ENCODE data around the gene RFTN1. TPM values are rescaled to one million over a fixed set of nuclear protein-coding genes. Genes with fewer than 3 reads are reported as not detected.

Gene RFTN1
- total and polyA plus RNA-seq, 2 of the 8 experiments (the other 6 are each of a cell fraction or from before 2014, with no cell fraction given) = 4.6 to 6.7 TPM

GRCh38 chr3:16427103-16427965, 86.2 kb downstream of the RFTN1 start:
- Histone ChIP-seq H3K56ac (replicated peaks; ENCODE audit: insufficient read length, low read depth, low read length) (no peak overlapping the region), H2AFZ (ENCODE audit: low read length) (no peak overlapping the region), H3K27ac (ENCODE audit: low read depth, low read length) (no peak overlapping the region), H3K9ac (replicated peaks in 1 of 4; ENCODE audit: extremely low read depth in 1 of 4, low read depth in 3 of 4, low read length in 3 of 4) (no peak overlapping the region), H4K20me1 (replicated peaks in 1 of 2; ENCODE audit: control insufficient read depth in 1 of 2, insufficient read depth in 2 of 2, low read length in 2 of 2) (no peaks in the 10 kb centered on the region), H3K4me3 (ENCODE audit: extremely low read depth in 1 of 4, insufficient read depth in 2 of 4, low read depth in 3 of 4, low read length in 4 of 4) (no peak overlapping the region), H3K9me3 (ENCODE audit: insufficient read depth in 2 of 2, low read depth in 1 of 2, low read length in 1 of 2) (no peaks in the 10 kb centered on the region), H3K4me2 (ENCODE audit: insufficient read depth in 1 of 2, low read depth in 2 of 2, low read length in 2 of 2) (no peak overlapping the region), H2BK5ac (ENCODE audit: low read depth, low read length) (no peak overlapping the region), H4K5ac (ENCODE audit: insufficient read length, low read depth, low read length) (no peak overlapping the region), H3K23me2 (ENCODE audit: low read depth, low read length) (no peaks in the 10 kb centered on the region), H2BK12ac (ENCODE audit: low read depth, low read length) (no peak overlapping the region), H2AK5ac (ENCODE audit: low read depth, low read length) (no peak overlapping the region), H3K18ac (ENCODE audit: extremely low read depth, low read length) (no peak overlapping the region), H3K4me1 (replicated peaks in 1 of 4; ENCODE audit: control insufficient read depth in 3 of 4, insufficient read depth in 4 of 4, low read length in 3 of 4) (peaks cover 0 to 2% (median 0%) of the 10 kb centered on the region in 4 experiments; a peak in 1 of 7 replicates), H2BK20ac (ENCODE audit: low read length) (no peak overlapping the region), H4K8ac (ENCODE audit: extremely low read depth, insufficient read depth, low read length) (no peak overlapping the region; the same call in 1 of the 2 replicates), H3K4ac (replicated peaks; ENCODE audit: insufficient read length, low read depth, low read length) (no peak overlapping the region), H4K91ac (replicated peaks; ENCODE audit: insufficient read length, low read length) (no peak overlapping the region), H2BK15ac (ENCODE audit: low read length) (no peak overlapping the region), H3K79me2 (ENCODE audit: control insufficient read depth in 1 of 2, insufficient read depth in 2 of 2, low read length in 2 of 2) (no peaks in the 10 kb centered on the region), H3K79me1 (ENCODE audit: low read depth, low read length) (no peaks in the 10 kb centered on the region), H3K36me3 (ENCODE audit: control insufficient read depth in 2 of 4, insufficient read depth in 4 of 4, low read length in 3 of 4) (no peaks in the 10 kb centered on the region), H2BK120ac (replicated peaks; ENCODE audit: low read depth, low read length) (no peak overlapping the region), H3K23ac (ENCODE audit: insufficient read length) (no peak overlapping the region), H3K27me3 (replicated peaks in 1 of 4; ENCODE audit: control insufficient read depth in 3 of 4, extremely low read depth in 1 of 4, insufficient read depth in 3 of 4, low read length in 3 of 4) (no peaks in the 10 kb centered on the region), H3K14ac (ENCODE audit: insufficient read length) (no peak overlapping the region)
- DNase-seq (ENCODE audit: low read depth in 1 of 2, low spot score in 2 of 2) (no peak), FAIRE-seq (no peak)
- CTCF ChIA-PET (ENCODE audit: partially characterized antibody) = interaction anchor here (1.3 to 1.6 kb wide), 3 partner anchors 10 to 39 kb away, joined by 4 to 5 read pairs (median 4); no protein-coding TSS in a partner anchor
- 80% methylated on average over 5 of the region's 5 CpGs; no CpG with 5 or more reads in 1 of the 2 experiments for WGBS, 2 experiments (ENCODE audit: extremely low coverage in 1 of 2, insufficient coverage in 1 of 2, insufficient read length in 1 of 2, insufficient replicate concordance in 2 of 2, low coverage in 1 of 2, low lambda C conversion rate in 2 of 2, missing lambda C conversion rate in 1 of 2)
- no peak for TF ChIP-seq TCF12 (IDR thresholded peaks at IDR 0.05; ENCODE audit: low read depth, low read length)
- no peak for TF ChIP-seq GABPA (IDR thresholded peaks at IDR 0.05; ENCODE audit: borderline replicate concordance, insufficient read depth, low read length)
- TF ChIP-seq ZNF274 (IDR thresholded peaks at IDR 0.05; ENCODE audit: borderline replicate concordance, extremely low read depth, low read length) = no peak
- no peak for TF ChIP-seq POU5F1 (IDR thresholded peaks at IDR 0.05; ENCODE audit: low read depth, low read length)
- TF ChIP-seq RBBP5 (IDR thresholded peaks at IDR 0.05; ENCODE audit: borderline replicate concordance, low read depth, low read length) = no peak
- TF ChIP-seq CEBPB (IDR thresholded peaks at IDR 0.05; ENCODE audit: low read depth, low read length) = no peak
- TF ChIP-seq ASH2L (IDR thresholded peaks at IDR 0.05; ENCODE audit: low read length) = no peak
- no peak for TF ChIP-seq SUZ12 (IDR thresholded peaks at IDR 0.05; ENCODE audit: low read length)
- TF ChIP-seq MAFK (IDR thresholded peaks at IDR 0.05; ENCODE audit: low read depth, low read length) = no peak
- no peak for TF ChIP-seq PHF8 (conservative IDR thresholded peaks at IDR 0.05; ENCODE audit: low read depth, low read length)
- no peak for TF ChIP-seq KDM4A (IDR thresholded peaks at IDR 0.05; ENCODE audit: low read depth, low read length, severe bottlenecking)
- TF ChIP-seq POLR2A (IDR thresholded peaks at IDR 0.05; ENCODE audit: control extremely low read depth in 1 of 2, low read depth in 2 of 2, low read length in 2 of 2) = no peak
- TF ChIP-seq SP1 (IDR thresholded peaks at IDR 0.05; ENCODE audit: low read depth, low read length) = no peak
- no peak for TF ChIP-seq CHD1 (IDR thresholded peaks at IDR 0.05; ENCODE audit: low read depth, low read length)
- POLR2A ChIA-PET (ENCODE audit: partially characterized antibody) = interaction anchor here (1.0 kb wide), 1 partner anchor 87 kb away, joined by 4 read pairs; no protein-coding TSS in a partner anchor

All from H1 (cell line).